GM04504 (cell line): ENCODE measurements around the gene CAPN10.
"Not testable (repeated sequence)": the region's sequence is repeated elsewhere in the genome, so short reads cannot be mapped to it uniquely, and the experiment has no call there.

Source experiments
- DNase-seq: peaks from one replicate; pipeline ENCODE4 v3.0.0-alpha.2; 2012; ENCODE audit warnings: low read depth

Gene CAPN10

DNA sequence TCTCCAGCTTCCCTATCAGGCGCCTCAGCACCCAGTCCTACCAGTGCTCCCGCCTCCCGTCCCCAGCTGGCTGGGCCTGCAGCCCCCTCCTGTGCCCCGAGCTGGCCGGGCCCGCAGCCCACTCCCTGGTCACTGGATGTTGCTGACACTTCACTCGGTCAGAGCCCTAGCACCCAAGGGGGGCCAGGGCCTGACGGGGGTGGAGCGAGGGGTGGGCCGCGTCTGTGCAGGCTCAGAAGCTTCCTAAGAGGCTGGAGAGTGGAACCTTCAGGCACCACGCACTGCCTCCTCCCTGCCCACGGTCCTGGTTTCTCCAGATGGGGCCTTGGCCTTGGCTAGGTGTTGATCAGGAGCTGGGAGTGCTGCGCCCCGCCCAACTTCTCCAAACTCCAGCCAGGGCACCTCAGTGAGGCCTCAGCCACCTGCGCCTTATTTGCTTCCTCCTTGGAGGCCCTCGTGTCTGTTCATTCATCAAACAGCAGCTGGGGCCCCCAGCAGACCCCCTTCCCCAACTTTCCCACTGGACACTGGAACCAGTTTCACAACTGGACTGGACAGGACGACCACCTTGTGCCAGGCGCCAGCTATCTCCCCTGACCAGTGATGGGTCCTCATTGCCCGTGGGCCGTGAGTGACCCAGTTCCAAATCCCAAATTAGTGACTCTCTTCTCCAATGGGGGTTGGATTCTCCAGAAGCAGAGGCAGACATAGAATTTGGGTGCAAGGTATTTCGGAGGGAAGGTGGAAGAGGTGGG, 16.7 kb downstream of the CAPN10 start:
- DNase-seq, result no peak

DNA sequence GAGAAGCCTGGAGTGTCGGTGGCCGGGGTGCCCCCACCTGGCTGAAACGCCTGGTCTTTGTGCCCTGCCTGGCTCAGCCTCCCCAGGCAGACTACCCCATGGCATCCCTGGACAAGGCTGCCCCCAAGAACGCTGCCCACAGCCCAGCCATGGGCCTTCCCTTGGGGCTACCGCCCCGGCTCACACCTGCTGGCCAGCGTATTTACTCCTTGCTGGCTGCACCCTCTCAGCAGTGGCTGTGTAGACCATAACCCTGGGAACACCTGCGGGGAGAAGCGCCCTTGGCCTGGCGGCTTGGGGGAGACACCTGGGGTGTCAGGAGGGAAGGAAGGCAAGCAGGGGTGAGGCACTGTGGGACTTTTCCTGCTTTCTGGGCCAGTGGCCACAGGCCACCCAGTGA, 17.3 kb downstream of the CAPN10 start:
- DNase-seq, result no peak

DNA sequence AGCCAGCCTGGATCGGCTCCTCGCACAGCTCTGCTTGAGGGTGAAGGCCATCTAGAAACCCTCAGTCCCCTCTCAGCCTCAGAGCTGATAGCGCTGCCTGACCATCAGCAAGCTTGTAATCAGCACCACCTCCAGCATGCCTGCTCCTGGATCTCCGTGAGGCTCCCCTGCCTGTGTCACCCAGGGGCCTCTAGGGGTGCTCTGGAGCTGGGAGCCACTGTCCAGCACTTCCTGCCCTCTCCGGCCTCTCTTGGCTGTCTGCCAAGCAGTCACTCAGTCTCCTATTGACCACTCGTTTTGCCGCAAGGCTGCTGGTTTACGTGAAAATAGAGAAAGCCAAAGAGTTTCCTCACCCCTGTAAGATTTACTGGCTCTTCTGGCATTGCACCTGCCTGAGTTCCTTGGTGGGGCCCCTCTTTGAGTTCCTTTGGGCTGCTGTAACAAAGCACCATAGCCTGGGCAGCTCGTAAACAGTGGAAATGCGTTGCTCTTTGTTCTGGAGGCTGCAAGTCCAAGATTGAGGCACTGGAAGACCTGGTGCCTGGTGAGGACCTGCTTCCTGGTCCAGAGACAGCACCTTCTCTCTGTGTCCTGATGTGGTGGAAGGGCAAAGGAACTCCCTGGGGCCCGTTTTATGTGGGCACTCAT, 17.9 kb downstream of the CAPN10 start:
- no peak for DNase-seq

DNA sequence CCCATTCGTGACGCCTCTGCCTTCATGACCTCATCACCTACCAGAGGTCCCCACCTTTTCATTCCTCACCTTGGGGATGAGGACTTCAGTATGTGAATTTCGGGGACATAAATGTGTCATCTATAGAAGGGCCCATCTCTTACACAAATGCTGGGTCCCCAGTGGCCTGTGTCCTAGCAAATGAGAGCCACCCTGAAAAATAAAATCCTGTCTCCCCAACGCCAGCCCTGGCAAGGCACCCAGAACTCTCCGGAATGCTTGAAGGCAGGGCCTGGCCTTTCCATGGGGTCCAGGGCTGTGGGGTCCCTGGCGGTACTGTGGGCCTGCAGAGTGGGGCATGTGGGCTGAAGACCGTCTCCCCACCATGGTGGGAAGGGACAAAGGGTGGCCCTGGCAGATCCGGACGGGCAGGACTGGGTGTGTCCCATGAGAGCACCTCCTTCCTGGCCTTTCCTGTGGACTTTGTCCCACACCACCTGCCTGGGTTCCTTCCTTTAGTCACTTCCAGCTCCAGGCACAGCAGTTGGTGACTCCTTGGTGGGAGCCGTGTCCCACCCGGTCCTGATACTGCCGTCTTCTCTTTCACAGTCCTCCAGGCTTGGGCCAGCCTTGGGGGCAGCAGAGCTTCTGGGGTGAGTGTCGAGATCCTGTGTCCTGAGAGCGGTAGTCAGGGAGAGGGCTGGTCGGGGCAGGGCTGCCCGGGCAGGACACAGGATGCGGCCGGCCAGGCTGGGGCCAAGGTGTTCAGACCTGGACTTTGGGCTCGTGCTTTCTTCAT, 18.6 kb downstream of the CAPN10 start:
- no peak for DNase-seq

DNA sequence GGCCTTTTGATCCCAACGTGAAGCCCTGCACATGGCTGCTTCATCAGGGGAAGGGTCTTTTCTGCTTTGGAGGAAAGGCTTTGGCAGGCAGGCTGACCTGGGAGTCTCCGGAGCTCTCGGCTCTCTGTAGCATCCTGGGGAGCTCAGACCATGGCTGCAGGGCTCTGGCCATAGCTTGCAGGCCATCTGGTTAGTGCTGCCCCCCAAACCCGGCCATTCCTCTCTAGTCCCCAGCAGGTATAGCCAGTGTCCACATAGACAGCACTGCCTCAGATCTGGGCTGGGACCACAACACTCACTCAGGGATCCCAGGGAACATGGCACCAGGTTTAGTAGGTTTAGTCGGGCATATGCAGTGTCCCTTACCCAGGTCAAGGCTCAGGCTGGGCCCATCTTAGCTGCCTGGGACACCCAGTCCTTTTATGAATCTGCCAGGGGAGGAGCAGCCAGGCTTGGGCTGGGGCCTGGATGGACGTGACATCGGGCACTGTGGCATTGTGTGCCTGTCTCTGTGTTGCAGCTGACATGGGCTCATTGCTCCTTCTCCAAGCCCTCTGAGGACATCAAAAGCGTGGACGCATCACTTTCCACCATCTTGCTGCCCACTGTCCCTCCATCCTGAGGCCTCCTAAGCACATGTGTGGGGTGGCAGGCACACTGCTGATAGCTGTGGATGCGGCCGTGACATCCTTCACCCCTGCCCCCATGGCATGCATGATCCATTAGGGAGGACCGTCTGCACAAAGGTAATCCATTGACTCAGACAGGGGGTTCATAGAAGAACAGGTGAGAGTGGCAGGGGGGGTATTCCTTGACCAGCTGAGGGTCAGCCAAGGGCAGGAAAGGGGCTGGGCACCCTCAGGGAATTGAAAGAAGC, 19.6 kb downstream of the CAPN10 start:
- no peak for DNase-seq

DNA sequence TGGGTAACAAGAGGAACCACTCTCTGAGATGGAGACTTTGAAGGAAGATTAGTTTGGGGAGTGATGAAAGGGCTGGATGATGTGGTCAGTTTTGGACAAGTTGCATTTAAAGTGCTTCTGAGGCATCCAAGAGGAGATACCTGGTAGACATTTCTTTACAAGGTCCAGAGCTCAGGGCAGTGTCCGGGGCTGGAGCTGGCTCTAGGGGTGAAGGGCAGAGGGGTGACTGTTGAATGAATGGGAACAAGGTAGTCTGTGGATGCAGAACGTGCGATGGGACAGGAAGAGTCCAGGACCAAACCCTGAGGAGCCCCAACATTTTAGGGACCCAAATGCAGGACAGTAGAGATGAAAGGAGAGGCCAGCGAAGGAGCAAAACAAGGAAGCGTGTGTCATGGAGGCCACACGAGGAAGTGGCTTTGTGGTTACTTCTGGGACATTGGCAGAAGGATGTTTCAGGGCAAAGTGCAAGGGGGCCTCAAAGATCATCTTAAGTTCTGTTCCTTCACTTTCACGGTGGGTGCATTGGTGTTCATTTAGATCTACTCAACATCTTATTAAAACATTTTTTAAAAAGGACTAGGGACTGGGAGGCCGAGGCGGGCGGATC, 25.2 kb downstream of the CAPN10 start:
- DNase-seq, result no peak

DNA sequence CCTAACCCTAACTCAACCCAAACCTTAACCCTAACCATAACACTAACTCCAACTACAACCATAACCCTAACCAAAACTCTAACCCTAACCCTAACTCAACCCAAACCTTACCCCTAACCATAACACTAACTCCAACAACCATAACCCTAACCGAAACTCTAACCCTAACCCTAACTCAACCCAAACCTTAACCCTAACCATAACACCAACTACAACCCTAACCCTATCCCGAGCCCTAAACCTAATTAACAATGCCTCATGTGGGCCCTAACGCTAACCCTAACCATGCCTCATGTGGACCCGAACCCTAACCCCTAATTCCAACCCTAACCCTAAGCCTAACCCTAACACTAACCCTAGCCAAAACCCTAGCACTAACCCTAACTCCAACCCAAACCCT, 27.2 kb downstream of the CAPN10 start:
- DNase-seq, result no peak

DNA sequence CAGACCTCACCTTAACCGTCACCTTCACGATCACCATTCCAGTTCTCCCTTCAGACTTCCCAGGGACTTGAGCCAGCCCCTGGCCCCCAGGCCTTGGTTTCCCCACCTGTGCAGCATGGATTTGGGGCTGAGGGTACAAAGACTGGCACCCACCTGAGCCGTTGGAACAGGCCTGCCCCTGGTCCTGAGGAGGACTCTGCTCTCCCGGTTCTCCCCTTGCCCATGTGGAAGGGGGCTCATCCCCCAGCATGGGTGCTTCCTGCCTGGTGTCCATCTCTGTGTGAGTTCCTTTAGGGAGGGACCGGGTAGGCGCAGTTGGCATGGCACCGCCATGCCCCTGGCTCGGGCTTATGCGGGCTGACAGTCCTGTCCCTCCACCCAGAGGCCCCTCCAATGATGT, 27.9 kb downstream of the CAPN10 start:
- DNase-seq, result no peak

DNA sequence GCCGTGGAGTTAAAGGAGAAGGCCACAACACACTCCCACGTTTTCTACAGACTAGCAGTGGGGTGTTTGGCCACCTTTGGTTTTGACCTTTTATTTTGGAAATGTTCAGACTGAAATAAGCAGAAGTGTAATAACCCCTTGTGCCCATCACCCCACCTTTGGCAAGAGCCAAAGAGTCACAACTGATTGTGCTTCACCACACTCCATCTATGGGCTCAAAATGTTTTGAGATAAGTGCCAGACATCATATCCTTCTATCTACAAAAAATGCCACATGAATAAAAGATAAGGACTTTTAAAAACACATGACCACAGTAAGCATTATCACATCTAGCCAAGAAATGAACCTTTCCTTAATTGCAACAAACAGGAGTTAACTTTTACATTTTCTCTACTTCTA, 28.9 kb downstream of the CAPN10 start:
- no peak for DNase-seq

DNA sequence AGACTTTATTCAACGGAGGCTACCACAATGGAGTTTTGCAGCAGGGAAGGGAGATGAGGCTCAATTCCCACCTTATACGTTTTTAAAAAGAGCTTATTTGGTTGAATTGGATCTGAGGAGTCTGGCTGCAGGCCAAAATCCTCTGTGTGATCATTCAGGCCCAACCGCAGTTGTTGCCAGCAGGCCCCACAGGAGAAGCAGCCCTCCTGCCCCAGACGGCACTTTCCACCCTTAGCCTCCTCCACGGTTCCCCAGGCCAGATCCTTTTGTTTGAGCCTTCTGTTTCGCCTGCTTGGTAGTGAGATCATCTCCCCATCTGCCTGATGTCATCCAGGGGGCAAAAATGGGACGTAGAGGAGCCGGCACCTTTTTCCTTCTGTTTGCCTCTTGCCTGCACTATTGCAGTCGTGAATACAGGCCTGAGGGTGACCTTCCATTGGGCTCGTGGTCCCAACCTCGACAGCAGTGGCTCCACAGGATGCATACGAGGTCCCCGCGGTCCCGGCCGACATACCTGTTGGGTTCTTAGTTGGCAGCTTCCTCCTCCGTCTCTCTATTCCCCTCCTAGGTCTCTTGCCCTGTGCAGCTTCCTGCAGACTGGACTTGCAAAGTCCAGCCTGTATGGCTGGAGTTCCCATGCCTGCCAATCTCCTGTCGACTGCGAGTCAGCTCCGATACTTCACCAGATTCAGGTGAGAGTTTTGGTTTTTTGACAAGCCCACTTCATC, 29.4 kb downstream of the CAPN10 start:
- DNase-seq, result no peak

DNA sequence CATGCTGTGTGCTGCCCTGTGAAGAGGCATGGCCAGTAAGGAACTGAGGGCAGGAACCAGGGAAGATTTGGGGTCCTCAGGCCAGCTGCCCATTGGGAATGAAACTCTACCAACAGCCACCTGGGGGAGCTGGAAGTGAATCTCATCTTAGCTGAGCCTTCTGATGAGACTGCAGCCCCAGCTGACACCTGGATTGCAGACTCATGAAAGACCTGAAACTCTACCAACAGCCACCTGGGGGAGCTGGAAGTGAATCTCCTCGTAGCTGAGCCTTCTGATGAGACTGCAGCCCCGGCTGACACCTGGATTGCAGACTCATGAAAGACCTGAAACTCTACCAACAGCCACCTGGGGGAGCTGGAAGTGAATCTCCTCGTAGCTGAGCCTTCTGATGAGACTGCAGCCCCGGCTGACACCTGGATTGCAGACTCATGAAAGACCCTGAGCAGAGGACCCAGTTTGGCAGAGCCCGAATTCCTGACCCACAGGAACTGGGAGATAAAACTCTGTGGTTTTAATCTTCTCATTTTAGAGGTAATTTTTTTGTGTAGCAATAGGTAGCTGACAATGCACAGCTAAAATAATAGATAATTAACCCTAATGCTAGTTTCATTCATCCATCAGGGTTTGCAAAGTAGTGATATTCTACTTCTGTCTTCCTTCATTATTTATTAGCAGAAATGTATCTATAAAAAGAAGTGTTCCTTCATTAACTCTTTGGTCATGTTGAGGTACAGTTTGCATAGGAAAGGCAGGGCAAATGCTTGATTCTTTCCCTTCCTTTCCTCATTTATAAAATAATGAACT, 30.5 kb downstream of the CAPN10 start:
- DNase-seq, result not testable (repeated sequence)

DNA sequence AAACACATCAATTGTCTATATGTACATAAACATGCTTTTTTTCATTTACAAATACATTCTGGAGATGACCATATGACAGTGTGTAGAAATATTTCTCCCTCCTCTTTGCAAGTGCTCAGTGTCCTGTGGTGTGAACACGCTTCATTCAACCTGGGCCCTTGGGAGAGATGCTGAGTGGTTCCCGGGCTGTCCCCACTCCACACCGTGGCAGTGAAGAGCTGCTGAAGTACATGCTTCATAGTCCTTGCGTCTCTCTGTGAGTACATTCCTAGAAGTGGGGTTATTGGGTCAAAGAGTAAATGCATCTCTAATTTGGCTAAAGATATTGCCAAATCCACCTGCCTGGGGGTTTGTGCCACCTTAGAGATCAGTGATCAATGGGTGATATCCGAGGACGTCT, 32.2 kb downstream of the CAPN10 start:
- DNase-seq, result no peak

DNA sequence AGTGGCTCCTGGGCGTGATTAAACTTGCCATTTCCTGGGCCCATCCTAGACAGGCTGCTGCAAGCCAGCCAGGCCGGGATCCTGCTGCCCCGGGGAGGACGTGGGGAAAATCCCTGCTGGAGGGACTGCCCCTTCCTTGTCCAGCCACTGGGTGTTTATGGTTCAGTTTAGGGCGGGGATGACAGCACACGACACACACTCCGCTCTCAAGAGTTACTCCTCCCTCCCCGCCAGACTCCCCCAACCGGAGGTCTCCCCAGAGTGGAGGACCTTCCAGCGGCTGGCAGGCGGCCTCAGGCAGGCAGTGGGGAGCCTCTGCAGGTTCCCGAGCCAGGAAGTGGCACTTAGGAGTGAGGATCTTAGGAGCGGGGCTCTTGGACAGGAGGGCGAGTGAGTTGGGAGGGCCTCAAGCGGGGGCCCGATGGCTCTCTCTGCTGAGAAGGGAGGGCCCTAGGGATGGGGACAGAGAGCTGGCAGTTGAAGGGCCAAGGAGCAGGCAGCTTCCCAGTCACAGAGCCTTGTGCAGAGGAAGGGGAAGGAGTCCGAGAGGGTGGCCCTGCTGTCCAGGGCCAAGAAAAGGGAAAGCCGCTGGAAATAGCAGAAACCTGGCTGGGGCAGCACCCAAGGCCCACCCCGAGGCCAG, 33.1 kb downstream of the CAPN10 start:
- DNase-seq, result no peak

DNA sequence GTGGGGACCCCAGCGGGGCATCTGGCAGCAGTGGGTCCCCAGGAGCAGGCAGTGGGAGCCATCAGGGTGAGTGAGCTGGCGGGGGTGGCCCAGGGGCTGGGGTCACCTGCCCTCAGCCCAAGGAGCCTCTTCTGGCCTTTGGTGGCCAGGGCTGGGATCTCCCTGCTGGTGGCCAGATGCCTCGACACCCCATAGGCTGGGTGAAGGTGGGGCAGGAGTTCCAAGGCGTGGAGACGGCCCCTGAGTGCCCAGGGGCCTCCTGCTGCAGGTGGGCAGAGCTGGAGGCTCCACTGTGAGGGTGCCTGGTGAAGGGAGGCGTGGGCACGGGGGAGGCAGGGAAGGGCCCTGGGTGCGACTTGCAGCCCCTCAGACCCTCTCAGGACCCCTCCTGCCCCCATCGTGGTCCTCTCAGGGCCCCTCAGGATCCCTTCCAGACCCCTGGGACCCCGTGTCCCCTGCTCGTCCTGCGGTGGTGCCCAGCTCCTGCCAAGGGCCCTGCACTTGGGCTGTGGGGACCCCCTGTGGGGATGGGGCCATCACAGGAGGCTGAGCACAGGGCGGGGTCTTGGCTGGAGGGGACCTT, 33.7 kb downstream of the CAPN10 start:
- no peak for DNase-seq

DNA sequence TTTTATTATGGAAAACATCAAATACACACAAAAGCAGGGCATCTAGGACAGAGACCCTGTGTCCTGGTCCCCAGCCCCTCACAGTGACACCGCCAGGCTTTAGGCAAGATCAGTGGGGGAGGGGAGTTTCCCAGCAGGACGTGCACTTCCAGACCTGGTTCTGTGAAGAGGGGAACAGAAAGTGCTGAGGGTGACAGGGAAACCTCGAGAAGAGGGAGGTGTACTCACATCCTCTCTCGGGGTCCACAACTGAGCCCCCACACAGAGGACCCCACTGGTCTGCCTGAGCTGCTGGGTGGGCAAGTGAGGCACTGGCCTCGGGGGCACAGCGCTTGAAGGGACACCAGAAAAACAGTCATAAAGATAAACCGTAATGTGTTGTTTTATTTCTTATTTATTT, 34.3 kb downstream of the CAPN10 start:
- no peak for DNase-seq

DNA sequence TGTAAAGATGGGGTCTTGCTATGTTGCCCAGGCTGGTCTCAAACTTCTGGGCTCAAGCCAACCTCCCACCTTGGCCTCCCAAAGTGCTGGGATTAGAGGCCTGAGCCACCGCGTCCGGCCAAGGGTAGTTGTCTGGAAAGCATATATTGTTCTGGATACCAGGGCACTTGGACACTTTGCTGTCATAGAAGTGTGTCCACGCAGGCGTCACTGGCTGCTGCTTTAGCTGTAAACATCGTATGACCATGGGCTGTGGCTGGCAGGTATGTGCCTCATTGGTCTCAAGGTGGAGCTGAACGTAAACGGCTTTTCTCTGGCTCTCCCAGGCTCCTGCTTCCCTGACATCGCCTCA, 35.5 kb downstream of the CAPN10 start:
- no peak for DNase-seq

DNA sequence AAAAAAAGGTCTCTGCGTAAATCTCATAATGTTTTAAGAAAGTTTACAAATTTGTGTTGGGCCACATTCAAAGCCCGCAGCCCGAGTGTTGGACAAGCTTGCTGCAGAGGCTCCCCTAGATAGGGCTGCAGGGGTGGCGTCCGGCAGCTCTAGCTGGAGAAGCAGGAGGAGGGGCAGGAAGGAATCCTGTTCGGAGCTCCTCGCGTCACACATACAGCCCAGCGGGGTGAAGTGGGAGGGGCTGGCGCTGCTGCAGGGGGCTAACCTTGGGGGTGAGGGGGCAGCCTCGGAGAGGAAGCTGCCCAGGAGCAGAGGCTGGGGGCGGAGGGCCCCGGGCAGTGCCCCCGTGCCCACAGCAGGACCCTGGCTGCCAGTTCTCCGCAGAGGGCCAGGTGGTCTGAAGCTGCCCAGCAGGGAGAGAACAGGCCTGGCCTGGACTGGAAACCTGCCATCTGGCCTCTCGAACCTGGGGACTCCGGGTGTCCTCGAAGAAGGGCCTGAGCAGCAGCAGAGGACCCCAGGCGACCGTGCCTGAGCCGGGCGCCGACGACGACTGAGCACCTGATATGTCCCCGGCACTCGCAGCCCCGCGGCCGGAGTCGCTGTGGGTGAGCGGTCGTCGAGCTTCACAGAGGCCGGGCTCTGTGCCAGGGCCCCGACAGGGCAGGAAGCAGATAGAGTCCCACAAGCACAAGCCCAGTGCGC, 36.1 kb downstream of the CAPN10 start:
- DNase-seq, result no peak

DNA sequence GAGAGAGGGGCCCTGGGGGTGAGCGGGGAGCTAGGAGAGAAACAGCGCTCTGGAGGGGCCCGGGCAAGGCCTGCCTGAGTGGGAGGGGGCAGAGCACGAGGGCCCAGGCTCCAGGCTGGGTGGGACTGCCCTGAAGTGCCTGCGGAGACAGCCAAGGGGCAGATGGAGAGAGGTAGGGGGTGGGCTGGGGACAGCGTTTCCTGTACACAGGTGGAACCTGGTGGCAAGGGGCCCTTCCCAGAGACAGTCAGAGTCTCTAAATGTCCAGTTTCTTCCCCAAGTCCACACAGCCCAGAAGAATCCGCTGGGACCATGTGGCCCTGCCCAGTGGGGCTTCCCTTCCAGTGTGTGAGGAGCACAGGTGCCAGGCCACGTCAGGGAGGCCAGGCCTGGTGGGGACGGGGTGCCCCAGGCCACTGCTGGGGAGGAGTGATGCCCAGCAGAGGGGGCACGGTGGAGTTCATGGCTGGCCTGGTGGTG, 37.0 kb downstream of the CAPN10 start:
- no peak for DNase-seq
